Endothelial cell of umbilical vein (primary cell): ENCODE data around the gene RPS6KA4. TPM values are rescaled to one million over a fixed set of nuclear protein-coding genes. Genes with fewer than 3 reads are reported as not detected.

ENCODE experiments used
- BruUV-seq: library from RNA; stranded (reverse); fragments of 400-500 nt; replicated peaks from 2 replicates; lab custom pipeline; 2021; lab: Mats Ljungman, UMichigan
- CTCF ChIA-PET: fragments of 300-600, 350-600 bp; sonication (Branson Sonifier 250); formaldehyde crosslinking; loops from one replicate; lab custom pipeline; 2021; ENCODE audit warnings: antibody characterized with exemption, inconsistent platforms; lab: Charles Lee
- POLR2A ChIA-PET: fragments of 300-600, 350-600 bp; sonication (Branson Sonifier 250); formaldehyde crosslinking; loops from one replicate; lab custom pipeline; 2021; ENCODE audit warnings: antibody characterized with exemption, inconsistent platforms; lab: Charles Lee
- DNase-seq: peaks from one replicate; pipeline ENCODE4 v3.0.0-alpha.2; 2011; ENCODE audit warnings: low read depth, low spot score
- FAIRE-seq: peaks from 2 replicates; lab custom pipeline; 2011; peaks lifted over from hg19 to GRCh38; lab: Jason Lieb, UNC
- H2AFZ ChIP-seq: 2 replicates; pipeline ENCODE4 v1.6.0; 2012; ENCODE audit warnings: low read depth, low read length, control low read depth, inconsistent platforms
- H3K27ac ChIP-seq: 2 replicates; pipeline ENCODE4 v1.5.1; 2011; ENCODE audit warnings: low read depth, mild to moderate bottlenecking, control low read depth, low read length, moderate library complexity; ENCODE audit not compliant: insufficient read depth
- H3K27me3 ChIP-seq, 2 experiments: 2 replicates each; pipeline versions ENCODE4 v1.6.0 to v1.6.1; 2011; ENCODE audit warnings: low read length in 2 of 2, mixed read lengths in 1 of 2; ENCODE audit not compliant: control insufficient read depth in 2 of 2, insufficient read depth in 2 of 2
- H3K36me3 ChIP-seq, 2 experiments: 2 replicates in 1 of 2; 3 replicates in 1 of 2; pipeline ENCODE4 v1.5.1; 2011; ENCODE audit warnings: low read length in 2 of 2, mild to moderate bottlenecking in 1 of 2, moderate library complexity in 1 of 2; ENCODE audit not compliant: control insufficient read depth in 2 of 2, insufficient read depth in 2 of 2; ENCODE audit errors: extremely low read depth in 1 of 2
- H3K4me1 ChIP-seq: 3 replicates; pipeline ENCODE4 v1.5.1; 2011; ENCODE audit warnings: mild to moderate bottlenecking, low read length; ENCODE audit not compliant: control insufficient read depth, insufficient read depth; ENCODE audit errors: extremely low read depth
- H3K4me2 ChIP-seq: 2 replicates; pipeline ENCODE4 v1.6.1; 2011; ENCODE audit warnings: low read length, control low read depth, mixed read lengths; ENCODE audit not compliant: insufficient read depth
- H3K4me3 ChIP-seq, 3 experiments: fragments of 200-600 bp in 1 of 3; sonication (generic), shearing (Covaris generic) in 1 of 3; replicated peaks in 1 of 3; 2 replicates each; pipeline ENCODE4 v1.5.1; 2011 to 2016; ENCODE audit warnings: control low read depth in 3 of 3, low read length in 3 of 3, mild to moderate bottlenecking in 2 of 3, inconsistent platforms in 1 of 3, low read depth in 1 of 3, moderate library complexity in 1 of 3; ENCODE audit not compliant: insufficient read depth in 1 of 3
- H3K79me2 ChIP-seq: 2 replicates; pipeline ENCODE4 v1.6.0; 2012; ENCODE audit warnings: low read length, inconsistent platforms; ENCODE audit not compliant: control insufficient read depth, insufficient read depth
- H3K9ac ChIP-seq: replicated peaks from 2 replicates; pipeline ENCODE3; 2011; ENCODE audit warnings: low read length, control low read depth; ENCODE audit not compliant: insufficient read depth; ENCODE audit errors: extremely low read depth
- H3K9me1 ChIP-seq: replicated peaks from 3 replicates; pipeline ENCODE4 v1.6.0; 2011; ENCODE audit warnings: mild to moderate bottlenecking, low read length; ENCODE audit not compliant: control insufficient read depth, insufficient read depth; ENCODE audit errors: extremely low read depth
- H3K9me3 ChIP-seq: replicated peaks from 2 replicates; pipeline ENCODE4 v1.5.1; 2012; ENCODE audit warnings: low read length, inconsistent platforms; ENCODE audit not compliant: control insufficient read depth, insufficient read depth
- H4K20me1 ChIP-seq: replicated peaks from 2 replicates; pipeline ENCODE3; 2011; ENCODE audit warnings: mild to moderate bottlenecking, low read length; ENCODE audit not compliant: control insufficient read depth, insufficient read depth; ENCODE audit errors: extremely low read depth
- EZH2 ChIP-seq: IDR thresholded peaks from 2 replicates; pipeline ENCODE4 v1.6.1; 2012; ENCODE audit warnings: borderline replicate concordance, low read depth, mild to moderate bottlenecking, moderate library complexity, low read length, inconsistent platforms; ENCODE audit not compliant: severe bottlenecking
- FOS ChIP-seq: IDR thresholded peaks from 2 replicates; pipeline ENCODE4 v1.6.1; 2011; ENCODE audit warnings: mild to moderate bottlenecking, low read length, moderate library complexity, borderline replicate concordance; ENCODE audit not compliant: insufficient read depth
- GATA2 ChIP-seq: IDR thresholded peaks from 2 replicates; pipeline ENCODE4 v1.7.0; 2011; ENCODE audit warnings: low read depth, mild to moderate bottlenecking, moderate library complexity, mixed read lengths, low read length; ENCODE audit not compliant: insufficient read length, insufficient read depth
- JUN ChIP-seq: IDR thresholded peaks from 2 replicates; pipeline ENCODE4 v1.6.1; 2011; ENCODE audit warnings: borderline replicate concordance, low read depth; ENCODE audit not compliant: insufficient read length, insufficient read depth
- MYC ChIP-seq: IDR thresholded peaks from one replicate; pipeline ENCODE4 v1.6.1; 2011; ENCODE audit warnings: mild to moderate bottlenecking, low read depth, low read length
- POLR2A ChIP-seq: IDR thresholded peaks from 2 replicates; pipeline ENCODE4 v1.6.1; 2012; ENCODE audit warnings: low read depth, mild to moderate bottlenecking, control low read depth, low read length
- POLR2AphosphoS5 ChIP-seq: IDR thresholded peaks from 2 replicates; pipeline ENCODE4 v1.6.1; 2012; ENCODE audit warnings: low read depth, mild to moderate bottlenecking, control low read depth, low read length, moderate library complexity; ENCODE audit not compliant: insufficient read depth
- dilution Hi-C: fragments of 300-500 bp; cut with MboI; formaldehyde crosslinking; loops from one replicate; pipeline ENCODE4 v1.15.0; 2019; ENCODE audit warnings: low sequenced_read_pairs; ENCODE audit not compliant: extremely low pct_ligation_motif_present
- intact Hi-C: fragments of 100-400 bp; cut with micrococcal nuclease; formaldehyde crosslinking; loops from one replicate; pipeline ENCODE4 v1.10.0; 2022
- polyA plus RNA-seq, 4 experiments: library from polyadenylated mRNA; depleted of rRNA in 3 of 4; stranded (reverse) in 3 of 4; unstranded in 1 of 4; fragments of >200 nt; gene quantifications; 2 replicates each; pipeline versions ENCODE4 v1.2.1 to v1.2.3, GENCODE V29; 2011 to 2012; ENCODE audit warnings: missing spikeins in 1 of 4
- total RNA-seq: library from RNA; stranded (reverse); gene quantifications from 2 replicates; pipeline ENCODE4 v1.2.3, GENCODE V29; 2021
- TF ChIP-seq, protein P1 (sequence below): IDR thresholded peaks from 2 replicates; pipeline ENCODE4 v1.6.1; 2011; ENCODE audit not compliant: insufficient read depth, insufficient read length
- TF ChIP-seq, protein P2 (sequence below), 2 donors: IDR thresholded peaks; 1 replicate in 1 of 2; 2 replicates in 1 of 2; pipeline ENCODE4 v1.5.1; 2011; ENCODE audit warnings: low read length in 2 of 2, mild to moderate bottlenecking in 2 of 2, moderate library complexity in 2 of 2, control low read depth in 1 of 2, inconsistent platforms in 1 of 2, low read depth in 1 of 2; ENCODE audit not compliant: insufficient read depth in 1 of 2; ENCODE audit errors: extremely low read depth in 1 of 2

RPS6KA4 gene
- total and polyA plus RNA-seq, 2 donors (not counting 3 experiments of a cell fraction or from before 2014, with no cell fraction given) = 26.5 to 44.1 TPM

DNA sequence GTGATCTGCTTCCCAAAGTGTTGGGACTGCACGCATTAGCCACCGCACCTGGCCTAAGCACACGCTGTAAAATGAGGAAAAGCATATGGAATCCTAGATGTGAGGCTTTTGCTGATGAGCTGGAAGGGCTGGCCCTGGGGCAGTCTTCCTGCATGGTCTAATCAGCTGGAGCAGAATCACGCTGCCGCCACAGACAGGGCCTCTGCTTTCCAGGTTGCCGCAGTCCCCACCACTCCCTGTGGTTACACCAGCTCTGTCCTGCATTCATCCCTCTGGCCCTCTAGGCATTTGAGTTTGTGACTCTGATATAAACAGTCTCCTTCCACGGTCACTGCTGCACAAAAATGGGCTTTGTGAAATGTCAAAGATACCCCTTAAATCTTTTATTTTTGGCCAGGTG is 17.1 kb downstream of the RPS6KA4 start:
- no peaks in the 10 kb centered on the region for H3K27me3 ChIP-seq
- H2AFZ ChIP-seq = no peak overlapping the region
- H3K27ac ChIP-seq = no peak overlapping the region
- no peak for TF ChIP-seq MYC
- no peak for TF ChIP-seq POLR2AphosphoS5
- TF ChIP-seq EZH2 = no peak
- no peak for TF ChIP-seq JUN
- no peak for TF ChIP-seq FOS
- no peak for TF ChIP-seq GATA2
- TF ChIP-seq, protein P1, sequence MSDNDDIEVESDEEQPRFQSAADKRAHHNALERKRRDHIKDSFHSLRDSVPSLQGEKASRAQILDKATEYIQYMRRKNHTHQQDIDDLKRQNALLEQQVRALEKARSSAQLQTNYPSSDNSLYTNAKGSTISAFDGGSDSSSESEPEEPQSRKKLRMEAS = no peak
- no peak for TF ChIP-seq POLR2A
- TF ChIP-seq, protein P2, sequence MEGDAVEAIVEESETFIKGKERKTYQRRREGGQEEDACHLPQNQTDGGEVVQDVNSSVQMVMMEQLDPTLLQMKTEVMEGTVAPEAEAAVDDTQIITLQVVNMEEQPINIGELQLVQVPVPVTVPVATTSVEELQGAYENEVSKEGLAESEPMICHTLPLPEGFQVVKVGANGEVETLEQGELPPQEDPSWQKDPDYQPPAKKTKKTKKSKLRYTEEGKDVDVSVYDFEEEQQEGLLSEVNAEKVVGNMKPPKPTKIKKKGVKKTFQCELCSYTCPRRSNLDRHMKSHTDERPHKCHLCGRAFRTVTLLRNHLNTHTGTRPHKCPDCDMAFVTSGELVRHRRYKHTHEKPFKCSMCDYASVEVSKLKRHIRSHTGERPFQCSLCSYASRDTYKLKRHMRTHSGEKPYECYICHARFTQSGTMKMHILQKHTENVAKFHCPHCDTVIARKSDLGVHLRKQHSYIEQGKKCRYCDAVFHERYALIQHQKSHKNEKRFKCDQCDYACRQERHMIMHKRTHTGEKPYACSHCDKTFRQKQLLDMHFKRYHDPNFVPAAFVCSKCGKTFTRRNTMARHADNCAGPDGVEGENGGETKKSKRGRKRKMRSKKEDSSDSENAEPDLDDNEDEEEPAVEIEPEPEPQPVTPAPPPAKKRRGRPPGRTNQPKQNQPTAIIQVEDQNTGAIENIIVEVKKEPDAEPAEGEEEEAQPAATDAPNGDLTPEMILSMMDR (IDR thresholded peaks at IDR 0.05; ENCODE audit: extremely low read depth in 1 of 2, insufficient read depth in 1 of 2, low read depth in 1 of 2, low read length in 2 of 2) = no peak
- ChIA-PET POLR2A (no interaction called here), CTCF (interaction anchor here (0.7 to 2.9 kb wide), 3 partner anchors 20 to 153 kb away, joined by 3 to 8 read pairs (median 3); no protein-coding TSS in a partner anchor)
- DNase-seq = no peak
- peaks cover 0 to 2% of the 10 kb centered on the region in 2 experiments for H3K36me3 ChIP-seq
- intact Hi-C loops (no loop called here), dilution Hi-C loops (no loop called here)
- FAIRE-seq = no peak
- H3K4me3 ChIP-seq = no peak overlapping the region
- BruUV-seq = no TSS peak
- no peaks in the 10 kb centered on the region for H3K9me3 ChIP-seq
- H3K4me1 ChIP-seq = no peaks in the 10 kb centered on the region
- H3K9ac ChIP-seq = no peak overlapping the region
- no peak overlapping the region for H3K4me2 ChIP-seq
- no peaks in the 10 kb centered on the region for H3K9me1 ChIP-seq
- H4K20me1 ChIP-seq = no peaks in the 10 kb centered on the region
- H3K79me2 ChIP-seq = no peaks in the 10 kb centered on the region
